Peyer's patch (tissue), 4 donors: Measurements from ENCODE around the gene RFTN1.

Source experiments
- POLR2A ChIP-seq, 2 donors: fragments of 450-650 bp; IDR thresholded peaks; one replicate each; pipeline ENCODE4 v1.5.1; 2017; ENCODE audit warnings: antibody characterized with exemption in 2 of 2, mild to moderate bottlenecking in 2 of 2, moderate library complexity in 2 of 2
- TF ChIP-seq, protein P1 (sequence below), 6 experiments: fragments of 450-650 bp in 4 of 6; fragments of 200-600 bp in 2 of 6; sonication (generic) in 1 of 6; IDR thresholded peaks; one replicate each; pipeline ENCODE4 v1.5.1; 2017 to 2019; ENCODE audit warnings: antibody characterized with exemption in 6 of 6, mild to moderate bottlenecking in 3 of 6, moderate library complexity in 1 of 6

DNA sequence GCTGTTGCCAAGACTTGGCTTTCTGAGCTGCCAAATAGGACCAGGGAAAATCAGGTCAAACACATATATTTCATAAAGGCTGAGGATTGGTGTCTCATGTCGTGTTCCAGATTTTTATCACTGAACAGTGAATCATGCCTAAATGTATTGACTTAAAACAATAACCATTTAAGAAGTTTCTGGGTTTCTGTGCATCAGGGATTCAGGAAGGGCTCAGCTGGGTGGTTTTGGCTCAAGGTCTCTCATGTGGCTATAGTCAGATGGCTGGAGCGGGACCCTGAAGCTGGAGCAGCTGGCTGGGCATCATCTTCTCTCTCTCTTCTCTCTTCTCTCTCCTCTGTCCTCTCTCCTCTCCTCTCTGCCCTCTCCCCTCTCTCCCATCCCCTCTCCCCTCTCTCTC lies 10.7 kb upstream of the RFTN1 start:
- no peak for TF ChIP-seq POLR2A (IDR thresholded peaks at IDR 0.05)
- TF ChIP-seq, protein P1, sequence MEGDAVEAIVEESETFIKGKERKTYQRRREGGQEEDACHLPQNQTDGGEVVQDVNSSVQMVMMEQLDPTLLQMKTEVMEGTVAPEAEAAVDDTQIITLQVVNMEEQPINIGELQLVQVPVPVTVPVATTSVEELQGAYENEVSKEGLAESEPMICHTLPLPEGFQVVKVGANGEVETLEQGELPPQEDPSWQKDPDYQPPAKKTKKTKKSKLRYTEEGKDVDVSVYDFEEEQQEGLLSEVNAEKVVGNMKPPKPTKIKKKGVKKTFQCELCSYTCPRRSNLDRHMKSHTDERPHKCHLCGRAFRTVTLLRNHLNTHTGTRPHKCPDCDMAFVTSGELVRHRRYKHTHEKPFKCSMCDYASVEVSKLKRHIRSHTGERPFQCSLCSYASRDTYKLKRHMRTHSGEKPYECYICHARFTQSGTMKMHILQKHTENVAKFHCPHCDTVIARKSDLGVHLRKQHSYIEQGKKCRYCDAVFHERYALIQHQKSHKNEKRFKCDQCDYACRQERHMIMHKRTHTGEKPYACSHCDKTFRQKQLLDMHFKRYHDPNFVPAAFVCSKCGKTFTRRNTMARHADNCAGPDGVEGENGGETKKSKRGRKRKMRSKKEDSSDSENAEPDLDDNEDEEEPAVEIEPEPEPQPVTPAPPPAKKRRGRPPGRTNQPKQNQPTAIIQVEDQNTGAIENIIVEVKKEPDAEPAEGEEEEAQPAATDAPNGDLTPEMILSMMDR (IDR thresholded peaks at IDR 0.05): no peak
